GM18505 (cell line): Measurements from ENCODE around the gene CIZ1.
A peak's percentile ranks its signal among the peaks of the same experiment; 100 is the strongest.
"Not testable (repeated sequence)": the region's sequence is repeated elsewhere in the genome, so short reads cannot be mapped to it uniquely, and the experiment has no call there.

Source experiments
- ATAC-seq: cut with Tn5 transposase; IDR thresholded peaks from one replicate; pipeline ENCODE4 v1.9.1; 2021; ENCODE audit not compliant: unreplicated experiment
- POLR2A ChIP-seq: IDR thresholded peaks from 4 replicates; pipeline ENCODE4 v1.6.1; 2011; ENCODE audit warnings: borderline replicate concordance; ENCODE audit not compliant: insufficient read depth, insufficient read length; ENCODE audit errors: extremely low read depth

Gene CIZ1, protein sequence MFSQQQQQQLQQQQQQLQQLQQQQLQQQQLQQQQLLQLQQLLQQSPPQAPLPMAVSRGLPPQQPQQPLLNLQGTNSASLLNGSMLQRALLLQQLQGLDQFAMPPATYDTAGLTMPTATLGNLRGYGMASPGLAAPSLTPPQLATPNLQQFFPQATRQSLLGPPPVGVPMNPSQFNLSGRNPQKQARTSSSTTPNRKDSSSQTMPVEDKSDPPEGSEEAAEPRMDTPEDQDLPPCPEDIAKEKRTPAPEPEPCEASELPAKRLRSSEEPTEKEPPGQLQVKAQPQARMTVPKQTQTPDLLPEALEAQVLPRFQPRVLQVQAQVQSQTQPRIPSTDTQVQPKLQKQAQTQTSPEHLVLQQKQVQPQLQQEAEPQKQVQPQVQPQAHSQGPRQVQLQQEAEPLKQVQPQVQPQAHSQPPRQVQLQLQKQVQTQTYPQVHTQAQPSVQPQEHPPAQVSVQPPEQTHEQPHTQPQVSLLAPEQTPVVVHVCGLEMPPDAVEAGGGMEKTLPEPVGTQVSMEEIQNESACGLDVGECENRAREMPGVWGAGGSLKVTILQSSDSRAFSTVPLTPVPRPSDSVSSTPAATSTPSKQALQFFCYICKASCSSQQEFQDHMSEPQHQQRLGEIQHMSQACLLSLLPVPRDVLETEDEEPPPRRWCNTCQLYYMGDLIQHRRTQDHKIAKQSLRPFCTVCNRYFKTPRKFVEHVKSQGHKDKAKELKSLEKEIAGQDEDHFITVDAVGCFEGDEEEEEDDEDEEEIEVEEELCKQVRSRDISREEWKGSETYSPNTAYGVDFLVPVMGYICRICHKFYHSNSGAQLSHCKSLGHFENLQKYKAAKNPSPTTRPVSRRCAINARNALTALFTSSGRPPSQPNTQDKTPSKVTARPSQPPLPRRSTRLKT

GRCh38 chr9:128191406-128192046, at the start of gene CIZ1:
Gene CIZ1, minus strand, starts transcription at chr9:128191572. Its CDS starts 715 bp downstream, at chr9:128190857.
- peak; percentile 82 for TF ChIP-seq POLR2A
- ATAC-seq: peak; percentile 71

DNA sequence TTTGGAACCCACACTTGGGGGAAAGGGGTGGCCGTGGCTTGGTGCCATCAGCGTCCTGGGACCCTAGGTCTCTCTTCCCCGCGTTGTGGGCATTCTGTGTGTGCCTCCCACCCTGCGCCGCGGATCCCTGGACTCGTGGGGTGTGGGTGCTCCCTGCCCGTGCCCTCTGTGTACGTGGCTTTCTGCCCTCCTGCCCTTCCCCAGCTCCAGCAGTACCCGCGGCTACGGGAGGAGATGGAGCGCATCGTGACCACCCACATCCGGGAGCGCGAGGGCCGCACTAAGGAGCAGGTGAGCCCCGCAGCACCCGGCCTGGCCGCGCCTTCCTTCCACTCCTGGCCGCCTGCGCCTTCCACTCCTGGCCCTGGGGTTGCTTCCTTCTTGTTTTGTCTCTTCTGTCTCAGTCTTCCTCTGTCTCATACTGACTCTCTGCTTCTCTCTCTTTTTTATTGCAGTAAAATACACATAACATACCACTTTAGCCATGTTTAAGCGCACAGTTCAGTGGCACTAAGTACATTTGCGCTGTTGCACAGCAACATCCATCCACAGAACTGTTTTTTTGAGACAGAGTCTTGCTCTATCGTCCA, 42.5 kb upstream of the CIZ1 start:
- no peak for TF ChIP-seq POLR2A
- no peak for ATAC-seq

DNA sequence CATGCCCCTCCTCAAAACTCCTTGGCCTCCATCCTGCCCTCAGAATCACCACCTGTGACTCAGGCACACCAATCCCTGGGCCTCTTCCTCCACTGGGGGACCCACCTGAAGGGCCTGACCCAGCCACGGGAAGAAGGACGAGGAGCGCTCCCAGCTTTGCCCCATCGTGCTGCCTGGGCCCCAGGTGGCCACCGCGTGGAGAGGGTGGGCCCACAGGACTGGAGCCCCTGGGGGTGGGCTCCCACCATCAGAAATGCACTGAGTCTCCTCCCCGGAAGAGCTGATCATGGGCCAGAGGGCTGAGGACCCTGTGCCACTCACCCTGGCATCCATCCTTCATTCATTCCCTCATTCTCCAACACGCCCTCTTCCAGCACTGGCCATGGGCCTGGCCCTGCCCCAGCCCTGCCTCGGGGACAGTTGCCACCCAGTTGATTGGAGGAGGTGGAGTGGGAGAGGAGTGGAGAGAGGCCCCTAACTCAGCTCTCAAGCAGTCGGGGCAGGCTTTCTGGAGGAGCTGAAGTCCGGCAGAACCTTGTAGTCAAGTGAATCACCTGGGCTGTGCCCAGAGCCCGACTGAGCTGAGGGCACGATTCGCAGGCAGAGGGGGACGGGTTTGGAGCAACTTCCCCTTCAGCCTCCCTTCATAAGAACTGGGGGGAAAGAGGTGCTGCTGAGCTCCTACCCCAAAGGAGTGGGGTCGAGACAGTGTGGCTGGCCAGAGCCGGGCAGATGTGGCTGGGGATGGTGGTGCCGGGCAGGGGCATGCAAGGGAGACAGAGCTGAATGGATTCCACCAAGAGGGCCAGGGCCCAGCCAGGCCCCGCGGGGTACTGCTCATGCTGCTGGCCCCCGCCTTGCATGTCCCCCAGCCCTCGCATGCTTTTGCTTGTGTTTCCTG, 41.4 kb upstream of the CIZ1 start:
- no peak for ATAC-seq
- TF ChIP-seq POLR2A: no peak

GRCh38 chr9:128231638-128232527, 40.5 kb upstream of the CIZ1 start:
- no peak for ATAC-seq
- no peak for TF ChIP-seq POLR2A

- ATAC-seq: not testable (repeated sequence)
Observed at GRCh38 chr9:128230897-128231296, 39.5 kb upstream of the CIZ1 start.

- TF ChIP-seq POLR2A: no peak
- no peak for ATAC-seq
Observed at GRCh38 chr9:128226412-128226801, 35.0 kb upstream of the CIZ1 start.

DNA sequence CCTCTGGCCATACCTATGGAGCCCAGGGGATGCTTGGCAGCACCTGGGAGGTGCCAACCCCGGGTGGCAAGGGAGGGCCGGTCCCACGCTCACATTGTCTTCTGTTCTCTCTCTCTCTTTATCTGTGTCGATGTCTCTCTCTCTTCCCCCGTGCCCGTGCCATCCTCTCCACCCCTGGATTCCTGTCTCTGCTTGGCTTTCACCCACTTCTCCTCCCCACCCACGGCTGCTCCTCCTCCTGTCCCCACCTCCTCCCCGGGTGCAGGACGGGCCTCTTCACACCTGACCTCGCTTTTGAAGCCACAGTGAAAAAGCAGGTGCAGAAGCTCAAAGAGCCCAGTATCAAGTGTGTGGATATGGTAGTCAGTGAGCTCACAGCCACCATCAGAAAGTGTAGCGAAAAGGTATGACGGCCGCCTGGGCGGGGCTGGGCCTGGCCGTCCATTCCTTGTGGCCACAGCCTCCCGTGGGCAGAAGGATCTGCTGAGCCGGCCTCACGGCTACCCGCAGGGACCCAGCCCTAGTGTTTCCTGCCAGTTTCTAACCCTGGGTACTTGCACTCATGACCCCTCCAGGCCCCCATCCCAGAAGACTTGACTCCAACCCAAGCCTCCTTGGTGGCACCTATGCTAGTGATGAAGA, 34.5 kb upstream of the CIZ1 start:
- ATAC-seq: no peak
- TF ChIP-seq POLR2A: no peak

DNA sequence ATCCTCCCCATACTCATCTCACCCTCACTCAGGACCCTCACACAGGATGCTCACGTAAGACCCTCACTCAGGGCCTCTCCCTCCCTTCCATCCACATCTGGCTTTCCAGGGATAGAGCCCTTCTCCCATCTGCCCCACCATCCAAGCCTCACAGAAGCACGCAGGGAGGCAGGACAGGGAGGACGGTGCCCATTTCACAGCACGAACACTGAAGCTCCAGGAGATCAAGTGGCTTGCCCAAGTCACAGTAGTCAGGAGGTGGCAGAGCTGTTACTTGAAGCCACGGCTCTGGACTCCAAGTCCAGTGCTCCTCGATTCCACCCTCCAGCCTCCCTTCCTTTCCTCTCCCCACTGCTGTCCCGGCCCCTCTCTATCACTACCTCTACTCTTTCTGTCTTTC, 33.5 kb upstream of the CIZ1 start:
- TF ChIP-seq POLR2A: no peak
- no peak for ATAC-seq

DNA sequence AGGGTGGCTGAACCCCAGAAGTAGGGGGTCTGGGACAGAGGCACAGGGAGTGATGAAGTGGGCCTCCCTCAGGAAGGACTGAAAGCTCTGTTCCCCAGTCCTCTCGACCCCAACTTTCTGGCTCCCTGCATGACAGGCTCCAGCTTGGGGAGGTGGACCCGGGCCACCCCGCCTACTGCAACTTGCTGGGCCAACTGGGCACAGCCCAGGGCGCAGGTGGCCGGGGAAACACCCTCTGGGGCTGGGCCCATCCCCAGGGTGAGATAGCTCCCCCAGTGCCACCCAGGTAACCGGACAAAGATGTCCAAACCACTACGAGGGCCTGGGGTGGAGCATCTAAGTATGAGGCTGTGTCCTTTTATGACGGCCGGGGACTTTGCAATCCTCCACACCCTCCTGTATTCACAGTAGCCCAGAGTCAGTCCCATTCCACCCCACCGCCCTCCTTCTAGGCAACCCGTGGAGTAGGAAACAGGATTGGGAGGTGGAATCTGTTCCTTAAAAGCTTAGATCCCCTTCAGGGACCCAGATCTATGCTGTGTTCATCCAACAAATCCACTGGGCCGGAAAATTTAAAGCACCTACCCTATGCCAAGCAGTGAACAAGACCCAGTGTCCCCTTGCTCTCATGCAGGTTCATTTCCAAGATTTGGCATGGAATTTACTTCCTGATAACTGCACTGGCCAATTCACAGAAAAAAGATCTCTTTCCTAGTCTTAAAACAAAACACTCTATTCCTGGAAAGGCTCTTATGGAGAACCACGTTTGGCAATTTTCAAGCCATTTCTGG, 31.7 kb upstream of the CIZ1 start:
- TF ChIP-seq POLR2A: no peak
- ATAC-seq: no peak

- ATAC-seq: no peak
- no peak for TF ChIP-seq POLR2A
Observed at GRCh38 chr9:128222026-128222425, 30.7 kb upstream of the CIZ1 start.
